Heart left ventricle (tissue), 16 donors: ENCODE measurements around the gene AGPAT3. TPM values are rescaled to one million over a fixed set of nuclear protein-coding genes. Genes with fewer than 3 reads are reported as not detected.

Experiments used
- ATAC-seq, 4 donors: fragments of 200-7000 bp; cut with Tn5 transposase; one replicate each; pipeline ENCODE4 v1.9.1; 2020 to 2022; ENCODE audit warnings: moderate library complexity in 4 of 4, mild to moderate bottlenecking in 3 of 4, moderate number of reproducible peaks in 1 of 4
- DNase-seq, 5 donors: peaks; one replicate each; pipeline ENCODE4 v3.0.0-alpha.2; 2020
- H3K27ac ChIP-seq, 12 donors: fragments of 200-600 bp; sonication (generic) in 4 of 12; one replicate each; pipeline versions ENCODE4 v1.5.0 to v1.8.0; 2016 to 2022; ENCODE audit warnings: mild to moderate bottlenecking in 2 of 12
- H3K27me3 ChIP-seq, 9 donors: fragments of 200-600 bp; sonication (generic) in 2 of 9; one replicate each; pipeline versions ENCODE4 v1.5.1 to v1.8.0; 2016 to 2022; ENCODE audit warnings: mild to moderate bottlenecking in 3 of 9
- H3K36me3 ChIP-seq, 9 donors: fragments of 200-600 bp; sonication (generic) in 2 of 9; one replicate each; pipeline versions ENCODE4 v1.5.0 to v1.8.0; 2018 to 2022; ENCODE audit warnings: mild to moderate bottlenecking in 2 of 9
- H3K4me1 ChIP-seq, 12 donors: fragments of 200-600 bp; sonication (generic) in 4 of 12; one replicate each; pipeline versions ENCODE4 v1.5.0 to v1.8.0; 2016 to 2022; ENCODE audit warnings: mild to moderate bottlenecking in 3 of 12
- H3K4me3 ChIP-seq, 12 donors: fragments of 200-600 bp; sonication (generic) in 4 of 12; one replicate each; pipeline versions ENCODE4 v1.5.0 to v1.8.0; 2017 to 2022; ENCODE audit warnings: mild to moderate bottlenecking in 9 of 12, moderate library complexity in 4 of 12
- H3K9me3 ChIP-seq, 12 donors: fragments of 200-600 bp; sonication (generic) in 4 of 12; one replicate each; pipeline versions ENCODE4 v1.5.0 to v1.8.0; 2016 to 2022; ENCODE audit warnings: mild to moderate bottlenecking in 1 of 12
- POLR2A ChIP-seq, 2 donors: fragments of 450-650 bp; IDR thresholded peaks; one replicate each; pipeline ENCODE4 v1.6.1; 2017; ENCODE audit warnings: antibody characterized with exemption in 2 of 2, mild to moderate bottlenecking in 2 of 2, moderate library complexity in 2 of 2
- WGBS, 4 donors: extraction: QIAGEN DNeasy Blood & Tissue Kit in 2 of 4; methylation state at CpG; one replicate each; pipeline versions ENCODE4 v1.1.5 to v1.1.7; 2013 to 2018; 5-methylcytosine and 5-hydroxymethylcytosine counted together
- intact Hi-C, 10 donors: fragments of 100-400 bp; cut with DNase I; formaldehyde crosslinking; loops; one replicate each; pipeline versions ENCODE4 v1.11.1 to v1.14.2; 2022
- polyA plus RNA-seq, 2 donors: library from polyadenylated mRNA; stranded (reverse); fragments of 200-250 nt; gene quantifications; one replicate each; pipeline ENCODE4 v1.2.3, GENCODE V29; 2013
- total RNA-seq, 9 donors: library from RNA; depleted of rRNA in 2 of 9; stranded (reverse); fragments of >200 nt in 2 of 9; fragmentation: NEBNext Ultra II Directional in 3 of 9; extraction: Animal tissue kit (Norgen Biotek cat#: 25700) in 3 of 9; gene quantifications; one replicate each; pipeline versions ENCODE4 v1.1.0 to v1.2.4, GENCODE V29; 2016 to 2023
- TF ChIP-seq, protein P1 (sequence below), 12 donors: fragments of 200-600 bp; sonication (generic) in 4 of 12; IDR thresholded peaks; one replicate each; pipeline versions ENCODE4 v1.5.0 to v1.8.0; 2018 to 2022; ENCODE audit warnings: antibody characterized with exemption in 12 of 12, mild to moderate bottlenecking in 5 of 12
- donor health status: ischemic (EF 13 %, LVEDD 7.1; RV severe dilation, severe dysfunction).
- donor health status: healthy with polysubstance abuse.
- donor health status: DM: no; HTN: yes; CAD: no.
- donor health status: DM: no; HTN: no; CAD: no.
- donor health status: ischemic (EF 25% LVEDD 6.9; RV normal size, moderate dysfunction).
- donor health status: ischemic (EF 25% LVEDD 5.7; RV mildly dilated, moderate dysfunction).
- donor health status: healthy.
- donor health status: DM: yes; HTN: yes; CAD: no.
- donor health status: ischemic (EF 35%, LVEDD 5.7; RV mildly dilated, moderate dysfunction).
- donor health status: nonischemic (EF 11% LVEDD 7.7; RV severe dilation, severe dysfunction).
- donor health status: DM: yes; HTN: yes; CAD: no.
- donor health status: PGD.
- donor health status: ischemic (EF 29% LVEDD 5.4; RV normal size, mild dysfunction).
- donor health status: nonischemic (EF 23%, LVEDD 6.1; RV moderate dilation, normal function).

The AGPAT3 gene
- total and polyA plus RNA-seq, 11 donors, result 26.6 to 86.0 (median 64.5) TPM

- no peaks in the 10 kb centered on the region for H3K36me3 ChIP-seq
- H3K27ac ChIP-seq, result no peak overlapping the region
- WGBS, 4 donors, result 86 to 90% (median 89%) methylated on average over 7 of the region's 7 CpGs
- DNase-seq (no peak), ATAC-seq (no peak)
- TF ChIP-seq POLR2A (IDR thresholded peaks at IDR 0.05), result no peak
- TF ChIP-seq, protein P1, sequence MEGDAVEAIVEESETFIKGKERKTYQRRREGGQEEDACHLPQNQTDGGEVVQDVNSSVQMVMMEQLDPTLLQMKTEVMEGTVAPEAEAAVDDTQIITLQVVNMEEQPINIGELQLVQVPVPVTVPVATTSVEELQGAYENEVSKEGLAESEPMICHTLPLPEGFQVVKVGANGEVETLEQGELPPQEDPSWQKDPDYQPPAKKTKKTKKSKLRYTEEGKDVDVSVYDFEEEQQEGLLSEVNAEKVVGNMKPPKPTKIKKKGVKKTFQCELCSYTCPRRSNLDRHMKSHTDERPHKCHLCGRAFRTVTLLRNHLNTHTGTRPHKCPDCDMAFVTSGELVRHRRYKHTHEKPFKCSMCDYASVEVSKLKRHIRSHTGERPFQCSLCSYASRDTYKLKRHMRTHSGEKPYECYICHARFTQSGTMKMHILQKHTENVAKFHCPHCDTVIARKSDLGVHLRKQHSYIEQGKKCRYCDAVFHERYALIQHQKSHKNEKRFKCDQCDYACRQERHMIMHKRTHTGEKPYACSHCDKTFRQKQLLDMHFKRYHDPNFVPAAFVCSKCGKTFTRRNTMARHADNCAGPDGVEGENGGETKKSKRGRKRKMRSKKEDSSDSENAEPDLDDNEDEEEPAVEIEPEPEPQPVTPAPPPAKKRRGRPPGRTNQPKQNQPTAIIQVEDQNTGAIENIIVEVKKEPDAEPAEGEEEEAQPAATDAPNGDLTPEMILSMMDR (IDR thresholded peaks at IDR 0.05), result no peak
- H3K9me3 ChIP-seq, result no peaks in the 10 kb centered on the region
- intact Hi-C loops, result no loop called here
- H3K27me3 ChIP-seq, result no peaks in the 10 kb centered on the region
- no peak overlapping the region for H3K4me3 ChIP-seq
- H3K4me1 ChIP-seq, result peaks cover 0 to 24% (median 10%) of the 10 kb centered on the region in 12 donors
Observed at GRCh38 chr21:43989401-43989800, 124.4 kb downstream of the AGPAT3 start.

DNA sequence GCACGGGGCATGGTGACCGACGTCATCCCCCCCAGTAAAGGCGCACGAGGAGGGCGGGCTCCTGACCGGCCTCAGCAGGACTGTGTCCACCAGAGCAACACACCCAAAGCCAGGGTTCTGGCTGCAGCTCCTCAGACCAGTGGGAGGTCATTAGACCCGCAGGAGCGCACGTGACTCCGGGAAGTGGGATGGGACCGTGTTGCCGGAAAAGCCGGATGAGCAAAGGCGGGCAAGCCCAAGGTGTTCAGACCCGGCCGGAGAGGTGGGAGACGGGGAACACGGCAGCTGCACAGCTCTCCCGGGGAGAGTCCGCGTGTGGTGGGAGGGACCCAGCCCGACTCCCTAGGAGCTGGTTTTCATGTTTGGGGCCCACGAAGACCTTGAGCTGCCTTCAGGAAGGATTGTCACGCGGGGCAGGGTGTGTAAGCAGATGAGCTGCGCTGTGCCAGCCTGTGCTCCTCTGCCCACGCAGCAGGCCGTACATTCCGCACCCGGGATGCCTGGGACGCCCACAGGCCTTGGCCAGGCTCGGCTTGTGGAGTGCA is 126.5 kb downstream of the AGPAT3 start:
- WGBS, 4 donors, result 81 to 88% (median 82%) methylated on average over 29 to 33 of the region's 33 CpGs
- no peaks in the 10 kb centered on the region for H3K9me3 ChIP-seq
- intact Hi-C loops, result loop anchor here in 1 of 10 donors (10.0 kb wide), 1 partner anchor 323 kb away; no protein-coding TSS in a partner anchor

DNA sequence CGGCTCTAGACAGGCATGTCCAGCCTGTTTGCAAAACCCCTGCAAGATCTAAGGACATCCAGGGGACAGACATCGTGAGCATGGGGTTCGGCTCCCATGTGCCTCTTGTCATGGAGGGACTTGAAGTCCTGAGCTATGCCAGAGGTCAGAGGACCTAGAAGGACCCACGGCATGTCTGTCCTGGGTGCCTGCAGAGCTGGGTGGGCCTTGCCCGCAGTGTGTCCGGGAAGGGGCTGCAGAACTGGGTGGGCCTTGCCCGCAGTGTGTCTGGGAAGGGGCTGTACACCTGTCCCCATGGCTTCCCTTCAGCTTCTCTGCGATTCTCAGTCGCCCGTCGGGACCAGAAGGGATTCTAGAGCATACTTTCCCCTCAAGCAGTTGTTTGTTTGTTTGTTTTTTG is 127.1 kb downstream of the AGPAT3 start:
- TF ChIP-seq, protein P1 (IDR thresholded peaks at IDR 0.05), result no peak
- no peak for TF ChIP-seq POLR2A (IDR thresholded peaks at IDR 0.05)
- 88 to 93% (median 91%) methylated on average over 10 to 11 of the region's 11 CpGs for WGBS, 4 donors
- ATAC-seq, result no peak
- Histone ChIP-seq H3K36me3 (no peaks in the 10 kb centered on the region), H3K27ac (no peak overlapping the region), H3K4me3 (no peak overlapping the region), H3K9me3 (no peaks in the 10 kb centered on the region), H3K27me3 (no peaks in the 10 kb centered on the region), H3K4me1 (peaks cover 0 to 13% (median 5%) of the 10 kb centered on the region in 12 donors)
- intact Hi-C loops, result loop anchor here in 1 of 10 donors (10.0 kb wide), 1 partner anchor 323 kb away; no protein-coding TSS in a partner anchor
- DNase-seq, result no peak

More for the DNA sequence above, 126.5 kb downstream of the AGPAT3 start:
- ATAC-seq (peak in 1 of 4 donors; percentile 7), DNase-seq (no peak)
- Histone ChIP-seq H3K4me3 (no peak overlapping the region), H3K36me3 (no peaks in the 10 kb centered on the region), H3K27ac (no peak overlapping the region), H3K27me3 (no peaks in the 10 kb centered on the region), H3K4me1 (peaks cover 0 to 17% (median 5%) of the 10 kb centered on the region in 12 donors)
- no peak for TF ChIP-seq POLR2A (IDR thresholded peaks at IDR 0.05)
- TF ChIP-seq, protein P1 (IDR thresholded peaks at IDR 0.05), result no peak

- WGBS, 4 donors, result 45 to 78% (median 74%) methylated on average over 13 to 18 of the region's 18 CpGs
- H3K36me3 ChIP-seq, result no peaks in the 10 kb centered on the region
- intact Hi-C loops, result loop anchor here in 1 of 10 donors (10.0 kb wide), 1 partner anchor 321 kb away; no protein-coding TSS in a partner anchor
- TF ChIP-seq, protein P1 (IDR thresholded peaks at IDR 0.05), result no peak
- TF ChIP-seq POLR2A (IDR thresholded peaks at IDR 0.05), result no peak
- H3K4me3 ChIP-seq, result no peak overlapping the region
- no peaks in the 10 kb centered on the region for H3K4me1 ChIP-seq
- H3K9me3 ChIP-seq, result no peaks in the 10 kb centered on the region
- no peak for ATAC-seq
- no peak for DNase-seq
- no peaks in the 10 kb centered on the region for H3K27me3 ChIP-seq
- H3K27ac ChIP-seq, result no peak overlapping the region
Observed at GRCh38 chr21:43993420-43993934, 128.5 kb downstream of the AGPAT3 start.
